Psoas muscle (tissue), 8 donors: ENCODE results near the gene GRIK1. TPM values are rescaled to one million over a fixed set of nuclear protein-coding genes. Genes with fewer than 3 reads are reported as not detected.

Source experiments
- ATAC-seq, 4 donors: fragments of 200-7000 bp; cut with Tn5 transposase; one replicate each; pipeline ENCODE4 v1.9.1; 2020; ENCODE audit warnings: moderate library complexity in 3 of 4, mild to moderate bottlenecking in 2 of 4
- DNase-seq, 2 donors: peaks; one replicate each; pipeline ENCODE4 v3.0.0-alpha.2; 2020
- H3K27ac ChIP-seq: fragments of 200-600 bp; one replicate; pipeline ENCODE4 v1.8.0; 2022
- H3K27me3 ChIP-seq, 3 donors: fragments of 200-600 bp in 1 of 3; one replicate each; pipeline versions ENCODE4 v1.6.1 to v1.8.0; 2013 to 2022; ENCODE audit warnings: low read length in 2 of 3, mild to moderate bottlenecking in 2 of 3, moderate library complexity in 1 of 3; ENCODE audit not compliant: insufficient read depth in 3 of 3
- H3K36me3 ChIP-seq, 2 donors: fragments of 200-600 bp in 1 of 2; one replicate each; pipeline versions ENCODE4 v1.6.1 to v1.8.0; 2013 to 2022; ENCODE audit warnings: low read depth in 1 of 2, mild to moderate bottlenecking in 1 of 2, moderate library complexity in 1 of 2; ENCODE audit not compliant: insufficient read depth in 1 of 2
- H3K4me1 ChIP-seq: fragments of 200-600 bp; one replicate; pipeline ENCODE4 v1.8.0; 2022
- H3K4me3 ChIP-seq: fragments of 200-600 bp; one replicate; pipeline ENCODE4 v1.8.0; 2022; ENCODE audit warnings: mild to moderate bottlenecking
- H3K9me3 ChIP-seq: fragments of 200-600 bp; one replicate; pipeline ENCODE4 v1.8.0; 2022
- CTCF ChIP-seq: fragments of 200-600 bp; IDR thresholded peaks from one replicate; pipeline ENCODE4 v1.8.0; 2022; ENCODE audit warnings: antibody characterized with exemption
- WGBS, 3 donors: extraction: QIAGEN DNeasy Blood & Tissue Kit; methylation state at CpG; one replicate each; pipeline versions ENCODE4 v1.1.6 to v1.1.7; 2013; 5-methylcytosine and 5-hydroxymethylcytosine counted together
- intact Hi-C, 2 donors: fragments of 100-400 bp; cut with DNase I; formaldehyde crosslinking; loops; one replicate each; pipeline versions ENCODE4 v1.11.0 to v1.14.2; 2022
- polyA plus RNA-seq, 3 donors: library from polyadenylated mRNA; stranded (reverse); fragments of 200-250 nt; gene quantifications; one replicate each; pipeline ENCODE4 v1.2.3, GENCODE V29; 2013
- total RNA-seq, 4 donors: library from RNA; stranded (reverse); fragmentation: NEBNext Ultra II Directional in 2 of 4; extraction: Animal tissue kit (Norgen Biotek cat#: 25700) in 2 of 4; gene quantifications; one replicate each; pipeline versions ENCODE4 v1.2.1 to v1.2.4, GENCODE V29; 2021 to 2023
- donor health status: healthy with polysubstance abuse.
- donor health status: DM: no; HTN: no; CAD: no; lungs with moderate emphysema.
- donor health status: Bipolar disorder and iron deficiency.
- donor health status: healthy.
- donor health status: DM: yes; HTN: yes; CAD: no.
- donor health status: DM: no; HTN: no; CAD: no.
- donor health status: DM: no; HTN: no; CAD: no.
- donor health status: DM: yes; HTN: yes; CAD: no.

Gene GRIK1
- total and polyA plus RNA-seq, 7 donors, result 0.01 to 0.04 TPM; not detected in 5

DNA sequence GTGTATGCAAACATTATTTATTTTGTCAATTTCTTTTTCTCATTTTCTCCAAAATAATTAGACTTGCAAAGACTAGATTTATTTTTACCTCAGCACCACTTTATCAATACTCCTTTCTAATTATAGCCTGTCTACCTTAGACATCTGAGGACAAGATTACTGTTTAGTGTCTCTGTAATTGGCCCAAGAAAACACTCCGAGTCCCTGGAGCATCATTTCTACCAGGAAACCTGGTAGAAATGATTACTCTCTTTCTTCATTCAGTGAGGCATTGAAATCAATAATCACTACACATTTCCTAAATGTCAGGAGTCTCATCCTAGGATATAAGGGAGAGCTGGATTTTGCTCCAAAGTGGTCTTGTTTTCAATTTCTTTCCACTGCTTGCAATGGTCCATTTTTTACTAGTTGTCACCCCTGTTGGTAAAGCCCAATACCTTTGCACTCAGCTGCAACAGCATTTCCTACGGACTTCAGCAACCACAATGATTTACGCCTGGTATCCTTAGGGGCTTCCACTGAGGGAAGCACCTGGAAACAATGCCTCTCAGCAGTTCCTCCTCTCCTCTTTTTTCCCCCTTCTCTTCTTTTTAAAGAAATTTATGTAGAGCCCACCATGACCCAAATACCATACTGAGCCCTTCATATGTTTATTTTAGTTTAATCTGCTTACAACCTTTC is 64.6 kb downstream of the GRIK1 start:
- ATAC-seq (no peak), DNase-seq (no peak)
- no peak overlapping the region for H3K27ac ChIP-seq
- no peaks in the 10 kb centered on the region for H3K27me3 ChIP-seq
- no peak overlapping the region for H3K4me3 ChIP-seq
- H3K36me3 ChIP-seq, result no peaks in the 10 kb centered on the region
- intact Hi-C loops, result no loop called here
- no peak for TF ChIP-seq CTCF
- H3K4me1 ChIP-seq, result no peaks in the 10 kb centered on the region
- no peaks in the 10 kb centered on the region for H3K9me3 ChIP-seq
- WGBS, 3 donors, result 49 to 58% (median 53%) methylated on average over 3 of the region's 3 CpGs

DNA sequence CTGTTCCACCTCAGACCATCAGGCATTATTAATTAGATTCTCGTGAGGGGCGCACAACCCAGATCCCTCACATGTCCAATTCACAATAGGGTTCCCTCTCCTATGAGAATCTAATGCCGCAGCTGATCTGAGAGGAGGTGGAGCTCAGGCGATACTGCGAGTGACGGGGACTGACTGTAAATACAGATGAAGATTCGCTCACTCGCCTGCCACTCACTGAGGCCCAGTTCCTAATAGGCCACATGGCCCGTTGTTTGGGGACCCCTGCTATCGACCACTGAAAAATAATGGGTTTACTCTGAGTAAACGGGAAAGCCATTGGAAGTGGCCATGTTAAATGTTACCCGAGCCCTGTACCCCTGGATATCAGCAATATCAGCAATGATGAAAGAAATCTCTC is 65.9 kb downstream of the GRIK1 start:
- Histone ChIP-seq H3K4me3 (no peak overlapping the region), H3K27me3 (no peaks in the 10 kb centered on the region), H3K4me1 (no peaks in the 10 kb centered on the region), H3K9me3 (no peaks in the 10 kb centered on the region), H3K36me3 (no peaks in the 10 kb centered on the region), H3K27ac (no peak overlapping the region)
- no peak for DNase-seq
- intact Hi-C loops, result no loop called here
- 93 to 94% (median 94%) methylated on average over 12 of the region's 12 CpGs for WGBS, 3 donors
- no peak for ATAC-seq
- no peak for TF ChIP-seq CTCF

DNA sequence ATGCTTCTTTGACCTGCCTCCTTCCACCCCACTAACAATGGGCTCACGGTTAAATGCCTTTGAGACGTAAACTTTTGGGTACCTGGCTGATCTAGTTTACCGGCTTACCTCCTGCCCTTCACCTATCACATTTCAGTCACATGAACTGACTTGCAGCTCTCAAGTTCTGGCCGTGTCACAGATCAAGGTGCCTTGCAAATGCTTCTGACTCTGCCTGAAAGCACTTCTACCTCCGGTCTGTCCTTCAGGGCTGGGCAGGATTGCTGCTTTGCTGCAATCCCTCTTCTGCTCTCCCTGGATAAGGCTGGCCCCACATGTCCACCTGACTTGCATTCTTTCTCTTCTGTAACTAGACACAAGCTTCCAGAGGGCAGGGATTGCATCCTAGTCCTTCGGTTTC is 69.0 kb downstream of the GRIK1 start:
- H3K9me3 ChIP-seq, result no peaks in the 10 kb centered on the region
- intact Hi-C loops, result no loop called here
- no peaks in the 10 kb centered on the region for H3K27me3 ChIP-seq
- H3K36me3 ChIP-seq, result no peaks in the 10 kb centered on the region
- no peak overlapping the region for H3K4me3 ChIP-seq
- no peak for TF ChIP-seq CTCF
- no peak overlapping the region for H3K27ac ChIP-seq
- 44 to 53% (median 52%) methylated on average over 6 of the region's 6 CpGs for WGBS, 3 donors
- DNase-seq (no peak), ATAC-seq (no peak)
- H3K4me1 ChIP-seq, result no peaks in the 10 kb centered on the region

GRCh38 chr21:29867796-29868195 is 72.0 kb downstream of the GRIK1 start:
- 57 to 81% (median 66%) methylated on average over 1 of the region's 1 CpG for WGBS, 3 donors
- Histone ChIP-seq H3K4me3 (no peak overlapping the region), H3K4me1 (no peaks in the 10 kb centered on the region), H3K36me3 (no peaks in the 10 kb centered on the region), H3K27ac (no peak overlapping the region), H3K27me3 (no peaks in the 10 kb centered on the region), H3K9me3 (no peaks in the 10 kb centered on the region)
- no peak for DNase-seq
- no peak for ATAC-seq
- no peak for TF ChIP-seq CTCF
- intact Hi-C loops, result no loop called here

DNA sequence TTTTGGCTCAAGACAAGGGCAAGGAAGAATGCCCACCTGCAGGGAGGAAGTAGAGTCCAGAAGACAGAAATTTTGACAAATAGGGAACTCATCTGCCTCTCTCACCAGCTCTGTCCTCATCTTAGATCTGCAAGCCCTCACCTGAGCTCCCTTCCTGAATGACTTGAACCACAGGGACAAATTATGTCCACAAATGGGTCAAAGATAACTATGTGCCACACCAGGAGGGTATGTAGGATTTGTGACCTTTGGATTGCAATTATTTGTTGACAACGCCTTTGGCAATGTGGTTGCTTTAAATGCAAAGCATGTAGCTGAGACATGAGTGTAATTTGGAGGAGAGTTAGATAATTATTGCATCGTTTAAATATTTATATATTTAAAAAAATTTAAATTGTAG is 79.5 kb downstream of the GRIK1 start:
- Histone ChIP-seq H3K27me3 (no peaks in the 10 kb centered on the region), H3K9me3 (no peaks in the 10 kb centered on the region), H3K36me3 (no peaks in the 10 kb centered on the region), H3K27ac (no peak overlapping the region), H3K4me3 (no peak overlapping the region), H3K4me1 (no peaks in the 10 kb centered on the region)
- 84 to 94% (median 86%) methylated on average over 2 of the region's 2 CpGs for WGBS, 3 donors
- DNase-seq (no peak), ATAC-seq (no peak)
- intact Hi-C loops, result no loop called here
- TF ChIP-seq CTCF, result no peak
